Ramos (cell line): ENCODE results near the gene POLR1D.
"Not testable (repeated sequence)": the region's sequence is repeated elsewhere in the genome, so short reads cannot be mapped to it uniquely, and the experiment has no call there.

Experiments
- in situ Hi-C: fragments of 300-500 bp; cut with MboI; formaldehyde crosslinking; loops from one replicate; pipeline ENCODE4 v1.14.3; 2022; ENCODE audit warnings: low sequenced_read_pairs; ENCODE audit not compliant: unreplicated experiment

POLR1D gene

DNA sequence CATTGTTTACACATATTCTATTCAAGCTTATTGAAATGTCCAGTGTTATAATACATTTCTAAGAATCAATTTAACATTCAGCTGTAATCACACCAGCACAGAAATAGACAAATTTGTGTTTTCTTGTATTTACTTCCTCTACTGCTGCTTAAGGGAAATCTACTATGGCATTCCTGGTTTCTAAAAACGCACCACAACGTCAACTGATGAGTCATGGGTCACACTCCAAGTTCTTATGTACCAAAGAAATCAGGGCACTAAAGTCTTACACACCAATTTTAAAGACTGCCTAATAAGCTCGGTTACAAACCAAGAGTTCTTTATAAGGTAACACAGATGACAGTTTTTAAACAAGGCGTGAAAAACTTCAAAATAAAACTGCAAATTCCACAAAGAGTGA lies 14.6 kb upstream of the POLR1D start:
- in situ Hi-C loops = no loop called here

DNA sequence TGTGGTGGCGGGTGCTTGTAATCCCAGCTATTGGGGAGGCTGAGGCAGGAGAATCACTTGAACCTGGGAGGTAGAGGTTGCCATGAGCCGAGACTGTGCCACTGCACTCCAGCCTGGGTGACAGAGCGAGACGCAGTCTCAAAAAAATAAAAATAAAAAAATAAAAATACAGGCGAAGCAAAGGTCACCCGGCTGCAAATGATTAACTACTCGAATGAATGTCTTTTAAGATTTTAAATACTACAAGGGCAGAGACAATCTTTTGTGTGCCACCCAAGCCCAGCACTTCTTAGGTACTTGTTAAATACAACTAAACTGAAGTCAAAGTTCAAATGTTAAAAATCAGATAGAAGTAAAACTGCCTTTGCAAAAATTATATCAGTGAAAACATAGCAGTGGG lies 8.1 kb upstream of the POLR1D start:
- in situ Hi-C loops = no loop called here

DNA sequence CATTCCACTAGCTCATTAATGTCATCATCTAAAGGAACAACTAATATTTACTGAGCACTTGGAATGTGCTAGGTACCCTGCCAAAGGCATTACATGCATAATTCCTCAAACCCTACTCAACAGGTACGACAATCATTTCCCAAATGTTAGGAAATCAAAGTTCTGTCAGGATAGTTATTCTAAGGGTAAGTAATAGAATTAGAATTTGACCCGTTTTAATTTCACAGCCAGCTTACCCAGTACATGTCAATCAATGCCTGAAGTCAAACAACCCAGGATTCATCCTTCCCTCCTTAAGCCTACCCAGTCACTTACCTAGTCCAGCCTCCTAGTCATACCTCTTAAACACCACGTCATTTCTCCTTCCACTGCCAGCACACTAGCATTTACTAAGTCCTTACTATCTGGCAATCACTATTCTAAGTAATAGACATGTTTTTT lies 3.8 kb upstream of the POLR1D start:
- in situ Hi-C loops = no loop called here

DNA sequence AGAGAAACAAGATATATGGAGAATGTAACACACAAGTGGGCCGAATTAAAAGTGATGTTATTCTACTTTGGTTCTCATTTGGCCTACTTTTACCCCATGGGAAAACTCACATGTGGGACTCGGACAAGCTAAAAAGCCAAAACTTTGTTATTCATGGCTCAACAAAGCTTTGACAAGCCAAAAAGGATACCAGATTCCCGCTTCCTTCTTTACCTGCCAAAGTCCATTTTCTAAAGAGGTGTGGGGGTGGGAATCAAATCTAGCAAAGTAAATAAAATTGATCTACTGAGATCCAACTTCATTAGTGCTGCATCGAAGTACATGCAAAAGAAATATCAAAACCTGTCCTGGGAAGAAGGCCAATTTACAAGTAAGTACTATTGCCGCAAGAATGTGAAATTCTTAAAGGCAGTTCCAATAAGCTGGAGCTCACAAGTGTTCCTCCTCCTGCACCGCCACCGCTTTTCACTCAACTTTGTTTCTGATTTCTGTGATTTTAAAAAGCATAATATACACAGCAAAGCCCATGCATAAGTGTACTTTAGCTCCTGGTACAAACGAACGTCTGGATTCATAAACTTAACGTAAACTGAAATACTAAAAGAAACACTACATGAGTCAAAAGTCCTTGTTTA lies 2.5 kb upstream of the POLR1D start:
- in situ Hi-C loops = no loop called here

DNA sequence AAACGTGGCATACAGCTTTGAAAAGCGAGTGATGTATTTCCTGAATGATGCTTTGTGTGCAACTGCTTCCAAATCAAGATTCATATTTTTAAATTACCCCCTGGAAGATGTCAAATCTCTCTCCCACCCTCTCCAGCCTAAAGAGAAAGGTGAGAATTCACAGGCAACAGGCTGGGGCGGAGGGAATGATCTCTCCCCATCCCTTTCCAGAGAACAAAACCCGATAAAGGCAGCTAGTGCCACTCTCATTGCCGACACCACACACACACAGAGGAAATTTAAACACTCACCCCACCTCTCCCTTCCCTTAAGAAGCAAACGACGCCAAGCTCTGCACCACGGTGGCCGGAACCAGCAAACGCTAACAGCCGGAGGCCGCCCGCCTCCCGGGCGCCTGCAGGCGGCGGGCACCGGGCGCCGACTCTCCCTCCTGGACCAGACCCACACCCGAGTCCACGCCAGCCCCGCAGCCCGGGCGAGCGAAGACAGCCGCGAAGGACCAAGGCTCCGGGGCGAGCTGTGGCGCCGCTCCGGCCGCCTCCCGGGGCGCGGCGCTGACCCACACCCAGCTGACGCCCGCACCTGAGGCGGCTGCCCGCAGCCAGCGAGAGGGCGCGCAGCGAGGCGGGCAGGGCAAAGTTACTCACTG lies 1.8 kb upstream of the POLR1D start:
- in situ Hi-C loops = no loop called here

DNA sequence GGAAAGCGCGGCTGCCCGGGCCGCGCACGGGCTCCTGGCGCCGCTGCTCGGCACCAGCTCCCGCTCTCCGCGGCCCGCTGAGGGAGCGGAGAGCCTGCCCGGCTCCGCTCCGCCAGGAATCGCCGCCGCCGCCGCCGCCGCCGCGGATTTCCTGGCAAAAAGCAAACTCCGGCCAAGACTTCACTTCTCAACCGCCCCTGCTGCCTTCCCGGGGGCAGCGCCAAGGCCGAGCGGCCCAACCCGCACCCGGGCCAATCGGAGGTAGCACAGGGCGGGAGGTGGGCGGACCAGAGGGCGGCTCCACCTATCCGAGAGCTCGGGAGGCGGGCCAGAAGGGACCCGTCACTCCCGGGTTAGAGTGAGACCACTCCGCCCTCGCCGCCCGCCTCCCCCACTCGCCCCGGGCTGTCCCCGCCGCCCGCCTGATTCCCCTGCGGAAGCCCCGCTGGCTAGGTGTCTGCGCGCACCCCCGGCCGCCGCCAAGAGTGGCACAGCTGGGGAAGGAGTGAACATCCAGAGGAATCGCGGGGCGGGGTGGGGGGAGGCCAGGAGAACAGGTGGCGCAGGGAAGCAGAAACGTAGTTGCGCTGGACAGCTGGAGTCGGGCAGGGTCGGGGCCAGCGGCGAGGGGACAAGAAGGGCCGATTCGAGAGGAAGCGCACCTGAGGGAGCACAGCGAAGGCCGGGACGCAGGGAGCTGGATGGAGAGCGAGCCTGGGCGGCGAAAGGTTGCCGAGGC lies 1.1 kb upstream of the POLR1D start, which contains the start of gene LNX2:
LNX2 (minus strand) TSS at position 153 of the 739 bp plus-strand sequence. CDS start 38,826 bp downstream, outside the sequence.
- in situ Hi-C loops = no loop called here

DNA sequence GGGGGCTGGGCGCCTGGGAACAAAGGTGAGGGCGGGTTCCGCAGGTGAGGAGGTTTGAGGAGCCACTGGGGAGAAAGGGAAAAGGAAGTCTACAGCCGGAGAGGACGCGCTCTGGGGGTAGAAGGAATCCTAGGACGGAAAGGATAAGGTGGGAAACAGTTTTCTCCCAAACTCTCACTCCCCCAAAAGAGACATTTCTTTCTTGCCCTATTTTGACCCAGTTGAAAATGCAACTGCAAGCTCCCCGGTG lies 651 bp upstream of the POLR1D start:
- in situ Hi-C loops = no loop called here

DNA sequence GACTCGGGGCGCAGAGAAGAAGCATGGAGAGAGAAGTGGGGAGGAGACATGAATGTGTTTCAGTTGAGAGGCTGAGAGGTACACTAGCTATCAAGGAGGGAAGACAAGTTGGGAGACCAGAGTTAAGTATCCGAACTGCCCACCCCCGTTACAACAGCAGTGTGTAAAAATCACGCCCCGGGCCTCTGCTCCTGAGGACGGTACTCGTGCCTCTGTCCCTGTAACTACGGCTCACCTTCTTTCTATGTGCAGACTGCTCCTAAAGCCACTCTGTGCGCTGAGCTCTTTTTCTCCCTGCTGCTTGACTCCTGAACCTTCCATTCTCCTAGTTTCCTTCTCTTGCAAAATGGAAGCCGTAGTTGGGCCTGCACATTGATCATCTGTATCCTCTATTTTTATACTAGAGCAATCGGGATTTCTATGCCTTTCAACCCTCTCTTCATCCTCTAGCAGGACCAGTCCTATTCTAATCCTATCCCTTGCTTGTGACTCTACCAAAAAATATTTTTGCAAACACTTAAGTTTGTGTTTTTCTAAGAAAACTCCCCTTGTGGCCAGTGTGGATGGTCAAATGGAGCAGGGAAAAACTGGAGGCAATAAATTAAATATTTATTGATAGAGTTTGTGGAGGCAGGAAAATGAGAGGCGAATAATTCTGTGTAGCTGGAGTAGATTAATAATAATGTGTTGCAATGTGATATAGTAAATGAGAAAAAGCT lies 569 bp downstream of the POLR1D start:
- in situ Hi-C loops = no loop called here

DNA sequence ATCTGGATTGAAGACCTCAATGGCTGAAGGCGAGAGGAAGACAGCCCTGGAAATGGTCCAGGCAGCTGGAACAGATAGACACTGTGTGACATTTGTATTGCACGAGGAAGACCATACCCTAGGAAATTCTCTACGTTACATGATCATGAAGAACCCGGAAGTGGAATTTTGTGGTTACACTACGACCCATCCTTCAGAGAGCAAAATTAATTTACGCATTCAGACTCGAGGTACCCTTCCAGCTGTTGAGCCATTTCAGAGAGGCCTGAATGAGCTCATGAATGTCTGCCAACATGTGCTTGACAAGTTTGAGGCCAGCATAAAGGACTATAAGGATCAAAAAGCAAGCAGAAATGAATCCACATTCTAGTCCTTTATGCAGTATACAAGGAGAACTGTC lies 1.2 kb downstream of the POLR1D start:
- in situ Hi-C loops = no loop called here

DNA sequence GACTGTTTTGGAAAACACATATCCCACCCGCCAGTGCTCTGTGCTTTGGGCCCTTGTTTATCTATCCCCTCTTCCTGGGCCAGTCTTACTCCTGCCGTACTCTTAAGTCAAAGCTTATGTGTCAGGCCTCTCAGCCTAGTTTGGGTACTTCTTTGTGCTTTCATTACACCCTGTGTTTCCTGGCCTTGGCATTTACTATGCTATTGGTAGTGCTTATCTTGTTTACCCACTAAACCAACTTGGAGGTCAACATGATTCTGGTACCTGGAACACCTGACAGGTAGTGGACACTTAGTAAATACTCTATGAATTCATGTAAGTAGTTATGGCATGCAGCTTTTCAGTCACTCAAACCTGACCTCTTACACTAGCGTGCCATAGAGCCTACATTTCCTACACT lies 2.4 kb downstream of the POLR1D start:
- in situ Hi-C loops = no loop called here

DNA sequence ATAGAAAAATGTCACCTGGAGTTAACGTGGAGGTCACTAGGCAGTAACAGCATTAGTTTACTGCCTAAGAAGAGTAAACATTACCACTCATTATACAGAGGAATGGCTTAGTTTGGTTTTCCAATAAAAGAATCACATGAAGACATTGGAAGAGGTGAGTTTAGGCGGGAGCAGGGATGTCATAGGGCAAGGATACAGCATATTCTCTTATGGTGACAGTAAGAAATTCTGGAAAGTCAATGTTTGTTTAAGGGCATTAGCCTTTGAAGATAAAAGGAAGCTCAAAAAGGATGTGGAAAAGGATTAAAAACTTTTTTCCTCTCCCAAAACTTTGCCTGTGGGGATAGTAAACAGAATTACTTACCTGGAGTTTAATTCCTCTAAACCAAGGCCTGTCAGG lies 4.1 kb downstream of the POLR1D start:
- in situ Hi-C loops = no loop called here

DNA sequence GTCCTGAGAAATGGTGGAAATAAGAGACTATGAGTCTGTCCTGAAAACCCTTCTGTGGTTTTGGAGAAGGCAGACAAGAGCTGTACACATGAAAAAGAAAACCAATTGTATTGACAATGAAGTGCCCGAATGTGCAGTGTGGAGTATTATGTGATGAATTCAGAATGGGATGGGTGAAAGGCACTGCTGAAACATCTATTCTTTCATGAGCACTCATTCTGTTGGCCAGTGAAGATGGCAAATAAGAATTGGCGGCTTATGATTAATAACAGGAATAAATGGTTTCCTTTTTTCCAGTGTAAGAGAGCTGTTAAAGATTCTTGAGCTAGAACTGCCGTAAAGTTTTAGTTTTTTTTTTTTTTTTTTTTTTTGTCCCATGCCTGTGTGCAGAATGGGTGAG lies 5.7 kb downstream of the POLR1D start:
- in situ Hi-C loops = no loop called here

DNA sequence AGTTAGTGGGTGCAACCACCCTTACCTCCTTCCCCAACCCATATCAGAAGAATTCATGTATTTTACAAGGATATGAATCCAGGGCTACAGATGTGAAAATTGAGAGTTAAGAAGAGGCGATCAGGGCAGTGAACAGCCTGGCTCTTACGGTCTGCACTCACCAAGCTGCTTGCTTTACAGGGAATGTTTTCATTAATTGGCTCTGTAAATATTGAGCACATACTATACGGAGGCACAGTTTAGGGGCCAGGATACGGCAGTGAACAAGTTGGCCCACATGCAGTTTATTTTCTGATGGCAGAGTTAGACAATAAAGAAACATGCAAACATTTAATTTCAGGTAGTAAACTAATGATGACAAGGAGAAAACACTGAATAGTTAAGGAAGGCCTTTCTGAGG lies 6.4 kb downstream of the POLR1D start:
- in situ Hi-C loops = no loop called here

DNA sequence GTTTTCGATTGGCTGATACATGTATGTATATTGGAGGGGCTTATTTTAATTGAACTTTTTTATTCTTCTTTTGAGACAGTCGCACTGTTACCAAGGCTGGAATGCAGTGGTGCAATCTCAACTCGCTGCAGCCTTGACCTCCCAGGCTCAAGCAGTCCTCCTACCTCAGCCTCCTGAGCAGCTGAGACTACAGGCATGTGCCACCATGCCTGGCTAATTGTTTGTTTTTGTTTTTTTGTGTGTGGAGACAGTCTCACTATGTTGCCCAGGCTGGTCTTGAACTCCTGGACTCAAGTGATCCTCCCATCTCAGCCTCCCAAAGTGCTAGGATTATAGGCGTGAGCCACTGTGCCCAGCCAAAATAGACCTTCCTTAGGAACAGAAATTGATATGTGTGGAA lies 7.1 kb downstream of the POLR1D start:
- in situ Hi-C loops = not testable (repeated sequence)

DNA sequence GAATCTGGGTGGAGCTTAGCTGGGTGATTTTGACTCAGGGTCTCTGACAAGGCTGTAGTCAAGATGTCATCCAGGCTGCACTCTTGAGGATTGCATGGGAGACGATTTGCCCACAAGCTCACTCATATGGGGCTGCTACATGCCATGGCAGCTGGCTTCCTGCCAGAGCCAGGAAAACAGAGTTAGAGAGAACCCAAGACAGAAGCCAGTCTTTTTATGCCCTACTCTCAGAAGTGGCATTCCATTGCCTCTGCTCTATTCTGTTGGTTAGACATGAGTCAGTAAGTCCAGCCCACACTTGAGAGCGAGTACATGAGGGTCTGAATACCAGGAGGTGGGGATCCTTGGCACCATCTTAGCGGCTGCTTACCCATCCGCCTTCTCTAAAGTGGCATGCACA lies 9.5 kb downstream of the POLR1D start:
- in situ Hi-C loops = no loop called here

DNA sequence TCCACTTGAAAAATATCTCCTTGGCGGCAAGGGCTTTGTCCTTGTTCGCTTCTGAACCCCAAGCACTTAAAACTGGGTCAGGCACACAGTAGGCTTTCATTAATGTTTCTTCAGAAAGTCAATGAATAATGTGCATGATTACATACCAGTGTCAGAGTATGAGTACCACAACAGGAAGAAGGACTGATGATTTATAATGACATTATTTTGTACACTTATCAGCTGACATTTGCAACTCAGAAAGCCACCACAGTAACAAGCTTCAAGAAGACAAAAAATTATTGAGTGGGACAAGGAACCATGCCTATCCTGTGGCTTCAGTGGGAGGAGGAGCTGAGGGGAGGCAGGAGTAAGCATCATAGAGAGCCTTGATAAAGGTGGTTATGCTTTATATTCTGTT lies 10.0 kb downstream of the POLR1D start:
- in situ Hi-C loops = no loop called here

DNA sequence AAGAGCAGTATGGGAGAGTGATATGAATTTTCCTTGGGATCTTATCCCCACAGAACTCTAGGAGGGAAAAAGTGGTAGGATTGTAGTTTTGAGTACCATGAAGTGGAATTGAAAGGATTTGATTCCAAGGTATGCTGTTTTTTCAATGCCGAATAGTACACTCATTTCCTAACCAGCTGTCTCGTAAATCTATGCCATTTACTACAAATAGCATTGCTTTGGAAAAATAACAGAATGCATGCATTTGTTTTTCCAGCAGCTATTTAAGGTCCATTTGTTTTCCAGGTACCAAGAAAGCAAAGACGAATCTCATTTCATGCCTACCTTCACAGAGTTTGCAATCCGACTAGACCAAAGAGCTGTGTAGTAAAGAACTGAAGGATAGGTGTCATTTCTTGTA lies 10.5 kb downstream of the POLR1D start:
- in situ Hi-C loops = no loop called here

DNA sequence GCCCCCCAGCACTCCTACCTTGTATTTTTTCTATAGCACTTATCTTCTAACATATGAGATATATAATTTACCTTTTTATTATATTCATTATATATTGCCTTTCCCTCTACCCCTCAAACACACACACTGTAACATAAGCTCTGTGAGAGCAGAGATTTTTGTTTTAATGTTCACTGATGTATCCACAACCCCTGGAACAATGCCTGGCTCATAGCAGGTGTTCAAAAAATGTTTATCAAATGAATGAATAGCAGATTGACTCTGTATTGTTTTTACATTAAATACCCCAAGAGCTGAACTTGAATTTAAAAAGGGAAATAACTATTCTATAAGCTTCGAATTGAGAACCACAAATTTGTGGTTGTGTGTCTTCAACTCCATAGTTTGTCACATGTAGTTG lies 11.0 kb downstream of the POLR1D start:
- in situ Hi-C loops = no loop called here

DNA sequence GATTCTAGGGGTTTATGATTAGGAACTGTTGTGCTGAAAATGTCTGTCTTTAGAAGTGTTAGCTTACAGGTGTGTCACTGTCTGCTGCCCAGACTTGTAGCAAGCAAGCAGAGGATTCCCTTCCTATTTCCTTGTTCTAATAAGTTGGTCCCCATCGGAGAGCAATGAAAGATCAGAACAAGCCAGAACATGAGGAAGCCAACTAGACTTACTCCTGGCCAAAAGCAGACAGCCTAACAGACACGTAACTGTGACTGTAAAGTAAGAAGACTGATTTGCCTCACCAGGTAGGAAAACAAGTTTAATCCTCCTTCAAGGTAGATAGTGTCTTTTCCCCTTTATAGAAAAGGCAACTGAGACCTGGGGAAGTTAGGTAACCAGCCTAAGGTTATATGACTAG lies 12.5 kb downstream of the POLR1D start:
- in situ Hi-C loops = no loop called here

DNA sequence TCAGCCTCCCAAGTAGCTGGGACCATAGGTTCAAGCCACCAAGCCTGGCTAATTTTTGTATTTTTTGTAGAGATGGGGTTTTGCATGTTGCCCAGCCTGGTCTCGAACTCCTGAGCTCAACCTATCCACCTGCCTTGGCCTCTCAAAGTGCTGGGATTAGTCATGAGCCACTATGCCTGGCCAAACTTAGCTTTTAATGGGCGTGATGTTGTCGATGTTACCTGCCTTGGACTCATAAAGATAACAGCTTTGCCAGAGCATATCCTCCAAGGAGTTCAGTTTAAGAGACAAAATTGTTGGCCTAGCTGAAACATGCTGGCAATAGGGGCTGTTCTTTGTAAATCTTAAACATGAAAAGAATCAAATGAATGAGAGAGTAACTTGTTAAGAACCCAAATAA lies 13.1 kb downstream of the POLR1D start:
- in situ Hi-C loops = no loop called here

DNA sequence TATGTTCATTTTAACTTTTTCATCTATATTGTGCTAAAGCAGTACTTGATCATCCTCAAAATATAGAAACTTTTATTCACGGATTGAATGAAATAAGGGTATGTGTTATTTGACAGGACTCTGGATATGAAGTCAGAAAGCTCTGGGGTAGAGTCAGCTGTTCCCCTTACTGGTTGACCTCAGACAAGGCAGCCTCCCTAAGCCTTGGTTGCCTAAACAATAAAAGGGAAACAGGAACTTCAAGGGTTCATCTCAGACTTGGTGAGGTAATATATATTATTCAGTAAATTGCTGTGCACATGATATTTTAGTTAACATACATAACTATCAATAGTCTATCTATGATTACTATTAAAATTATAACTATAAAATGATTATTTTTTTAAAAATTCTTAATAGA lies 13.6 kb downstream of the POLR1D start:
- in situ Hi-C loops = no loop called here
